Keratinocyte (primary cell): ENCODE data around the gene UBXN7. TPM values are rescaled to one million over a fixed set of nuclear protein-coding genes. Genes with fewer than 3 reads are reported as not detected.

ENCODE experiments used
- DNase-seq: peaks from one replicate; pipeline ENCODE4 v3.0.0-alpha.2; 2011; ENCODE audit warnings: low read depth, missing footprints, low spot score
- FAIRE-seq: peaks from 2 replicates; lab custom pipeline; 2011; peaks lifted over from hg19 to GRCh38; lab: Jason Lieb, UNC
- H2AFZ ChIP-seq: 2 replicates; pipeline ENCODE4 v1.6.0; 2012; ENCODE audit warnings: low read length, control low read depth, inconsistent platforms; ENCODE audit not compliant: control insufficient read depth
- H3K27ac ChIP-seq: 2 replicates; pipeline ENCODE4 v1.5.1; 2011; ENCODE audit warnings: low read length; ENCODE audit not compliant: control insufficient read depth, insufficient read depth
- H3K27me3 ChIP-seq: 3 replicates; pipeline ENCODE4 v1.6.0; 2011; ENCODE audit warnings: low read length; ENCODE audit not compliant: control insufficient read depth, insufficient read depth; ENCODE audit errors: extremely low read depth
- H3K36me3 ChIP-seq, 2 experiments: 2 replicates in 1 of 2; 3 replicates in 1 of 2; pipeline ENCODE4 v1.5.1; 2011; ENCODE audit warnings: low read length in 2 of 2, mild to moderate bottlenecking in 1 of 2; ENCODE audit not compliant: control insufficient read depth in 2 of 2, insufficient read depth in 2 of 2; ENCODE audit errors: extremely low read depth in 1 of 2
- H3K4me1 ChIP-seq: 3 replicates; pipeline ENCODE4 v1.5.1; 2011; ENCODE audit warnings: low read length; ENCODE audit not compliant: control insufficient read depth, insufficient read depth; ENCODE audit errors: extremely low read depth
- H3K4me2 ChIP-seq: 3 replicates; pipeline ENCODE4 v1.6.0; 2011; ENCODE audit warnings: low read depth, low read length; ENCODE audit not compliant: control insufficient read depth, insufficient read depth; ENCODE audit errors: extremely low read depth
- H3K4me3 ChIP-seq, 3 experiments: fragments of 200-600 bp in 1 of 3; sonication (generic) in 1 of 3; 2 replicates in 2 of 3; 3 replicates in 1 of 3; pipeline ENCODE4 v1.5.1; 2011 to 2016; ENCODE audit warnings: low read length in 3 of 3, mild to moderate bottlenecking in 3 of 3, control low read depth in 2 of 3, inconsistent platforms in 1 of 3, low read depth in 1 of 3, mixed read lengths in 1 of 3, mixed run types in 1 of 3, moderate library complexity in 1 of 3; ENCODE audit not compliant: control insufficient read depth in 2 of 3, insufficient read depth in 2 of 3; ENCODE audit errors: extremely low read depth in 1 of 3
- H3K79me2 ChIP-seq: 2 replicates; pipeline ENCODE4 v1.6.0; 2012; ENCODE audit warnings: low read length; ENCODE audit not compliant: control insufficient read depth, insufficient read depth
- H3K9ac ChIP-seq: 3 replicates; pipeline ENCODE4 v1.6.0; 2011; ENCODE audit warnings: low read length; ENCODE audit not compliant: control insufficient read depth, insufficient read depth; ENCODE audit errors: extremely low read depth
- H3K9me1 ChIP-seq: 3 replicates; pipeline ENCODE4 v1.6.0; 2011; ENCODE audit warnings: low read length; ENCODE audit not compliant: control insufficient read depth, insufficient read depth; ENCODE audit errors: extremely low read depth
- H3K9me3 ChIP-seq: 2 replicates; pipeline ENCODE4 v1.5.1; 2012; ENCODE audit warnings: low read depth, low read length; ENCODE audit not compliant: control insufficient read depth
- H4K20me1 ChIP-seq: 3 replicates; pipeline ENCODE4 v1.6.0; 2011; ENCODE audit warnings: low read length; ENCODE audit not compliant: control insufficient read depth, insufficient read depth; ENCODE audit errors: extremely low read depth
- EZH2 ChIP-seq: IDR thresholded peaks from one replicate; pipeline ENCODE4 v1.6.1; 2012; ENCODE audit warnings: inconsistent platforms, mild to moderate bottlenecking, low read length, moderate library complexity
- dilution Hi-C: fragments of 300-500 bp; cut with MboI; formaldehyde crosslinking; loops from one replicate; pipeline ENCODE4 v1.7.0; 2020; ENCODE audit warnings: low sequenced_read_pairs; ENCODE audit not compliant: extremely low pct_ligation_motif_present
- polyA plus RNA-seq, 5 experiments: library from polyadenylated mRNA; depleted of rRNA in 3 of 5; stranded (reverse) in 3 of 5; stranded (forward) in 1 of 5; unstranded in 1 of 5; fragments of >200 nt; gene quantifications; 1 replicate in 1 of 5; 2 replicates in 3 of 5; 3 replicates in 1 of 5; pipeline versions ENCODE4 v1.2.1 to v1.2.3, GENCODE V29; 2011 to 2012; ENCODE audit warnings: missing spikeins in 2 of 5, low read depth in 1 of 5, low replicate concordance in 1 of 5
- TF ChIP-seq, protein P1 (sequence below), 3 experiments: IDR thresholded peaks in 1 of 3; conservative IDR thresholded peaks in 1 of 3; optimal IDR thresholded peaks in 1 of 3; 2 replicates in 2 of 3; 3 replicates in 1 of 3; pipeline versions ENCODE3 to v1.5.1; 2011; ENCODE audit warnings: low read length in 3 of 3, mild to moderate bottlenecking in 3 of 3, moderate library complexity in 2 of 3, control low read depth in 1 of 3, inconsistent platforms in 1 of 3; ENCODE audit not compliant: insufficient read depth in 2 of 3; ENCODE audit errors: extremely low read depth in 1 of 3

The UBXN7 gene
- polyA plus RNA-seq, 1 donor (not counting 4 experiments of a cell fraction or from before 2014, with no cell fraction given), result 19.7 TPM

DNA sequence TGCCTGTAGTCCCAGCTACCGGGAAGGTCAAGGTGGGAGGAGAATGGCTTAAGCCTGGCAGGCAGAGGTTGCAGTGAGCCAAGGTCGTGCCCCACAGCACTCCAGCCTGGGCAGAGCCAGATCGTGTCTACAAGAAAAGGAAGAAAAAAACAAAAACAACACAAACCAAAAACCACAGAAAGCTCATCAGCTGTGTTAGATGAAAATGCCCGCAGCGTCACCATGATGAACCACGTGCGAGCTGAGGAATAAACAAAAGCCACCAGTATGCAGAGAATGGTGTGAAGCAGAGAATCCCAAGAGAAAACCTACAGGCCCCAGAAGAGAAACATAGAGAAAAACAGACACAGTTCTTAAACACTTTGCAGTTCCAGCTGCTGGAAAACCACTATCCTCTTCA lies 74.3 kb downstream of the UBXN7 start:
- no peaks in the 10 kb centered on the region for H3K9me3 ChIP-seq
- no peak for FAIRE-seq

DNA sequence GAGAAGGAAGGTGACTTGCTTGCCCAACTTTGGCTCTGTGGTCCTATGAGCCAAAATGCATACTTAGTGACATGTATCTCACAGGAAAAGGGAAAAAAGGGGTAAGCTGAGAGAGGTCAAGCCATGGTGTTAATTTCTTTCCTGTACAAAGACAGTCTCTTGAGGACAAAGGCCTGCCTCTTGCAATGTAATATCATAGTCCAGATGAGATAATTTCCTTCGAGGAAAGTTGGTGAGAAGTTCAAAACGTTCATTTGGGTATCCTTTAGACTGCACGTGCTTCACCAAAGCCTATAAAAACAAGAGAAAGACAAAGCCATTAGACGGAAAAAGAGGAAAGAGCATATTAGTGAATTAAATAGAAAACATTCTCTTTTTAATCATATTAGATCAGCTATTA lies 75.7 kb downstream of the UBXN7 start:
- Histone ChIP-seq H3K9ac (no peak overlapping the region), H3K4me1 (no peaks in the 10 kb centered on the region), H3K36me3 (peaks cover 12 to 25% of the 10 kb centered on the region in 2 experiments), H3K9me1 (no peaks in the 10 kb centered on the region), H3K27ac (no peak overlapping the region), H3K4me2 (no peak overlapping the region), H3K4me3 (no peak overlapping the region), H4K20me1 (no peaks in the 10 kb centered on the region), H3K9me3 (no peaks in the 10 kb centered on the region), H2AFZ (no peak overlapping the region), H3K27me3 (no peaks in the 10 kb centered on the region), H3K79me2 (no peaks in the 10 kb centered on the region)
- DNase-seq, result no peak
- FAIRE-seq, result no peak
- dilution Hi-C loops, result no loop called here
- no peak for TF ChIP-seq EZH2
- TF ChIP-seq, protein P1, sequence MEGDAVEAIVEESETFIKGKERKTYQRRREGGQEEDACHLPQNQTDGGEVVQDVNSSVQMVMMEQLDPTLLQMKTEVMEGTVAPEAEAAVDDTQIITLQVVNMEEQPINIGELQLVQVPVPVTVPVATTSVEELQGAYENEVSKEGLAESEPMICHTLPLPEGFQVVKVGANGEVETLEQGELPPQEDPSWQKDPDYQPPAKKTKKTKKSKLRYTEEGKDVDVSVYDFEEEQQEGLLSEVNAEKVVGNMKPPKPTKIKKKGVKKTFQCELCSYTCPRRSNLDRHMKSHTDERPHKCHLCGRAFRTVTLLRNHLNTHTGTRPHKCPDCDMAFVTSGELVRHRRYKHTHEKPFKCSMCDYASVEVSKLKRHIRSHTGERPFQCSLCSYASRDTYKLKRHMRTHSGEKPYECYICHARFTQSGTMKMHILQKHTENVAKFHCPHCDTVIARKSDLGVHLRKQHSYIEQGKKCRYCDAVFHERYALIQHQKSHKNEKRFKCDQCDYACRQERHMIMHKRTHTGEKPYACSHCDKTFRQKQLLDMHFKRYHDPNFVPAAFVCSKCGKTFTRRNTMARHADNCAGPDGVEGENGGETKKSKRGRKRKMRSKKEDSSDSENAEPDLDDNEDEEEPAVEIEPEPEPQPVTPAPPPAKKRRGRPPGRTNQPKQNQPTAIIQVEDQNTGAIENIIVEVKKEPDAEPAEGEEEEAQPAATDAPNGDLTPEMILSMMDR (optimal IDR thresholded peaks at IDR 0.05 in 1 of 3, IDR thresholded peaks at IDR 0.05 in 1 of 3, conservative IDR thresholded peaks at IDR 0.05 in 1 of 3; ENCODE audit: extremely low read depth in 1 of 3, insufficient read depth in 2 of 3, low read length in 3 of 3), result no peak

More for the DNA sequence above, 74.3 kb downstream of the UBXN7 start:
- no peak overlapping the region for H3K4me2 ChIP-seq
- no peak overlapping the region for H3K27ac ChIP-seq
- H3K27me3 ChIP-seq, result no peaks in the 10 kb centered on the region
- no peak overlapping the region for H2AFZ ChIP-seq
- no peaks in the 10 kb centered on the region for H3K9me1 ChIP-seq
- dilution Hi-C loops, result no loop called here
- no peaks in the 10 kb centered on the region for H3K79me2 ChIP-seq
- H3K4me3 ChIP-seq, result no peak overlapping the region
- no peak for TF ChIP-seq EZH2
- TF ChIP-seq, protein P1 (optimal IDR thresholded peaks at IDR 0.05 in 1 of 3, IDR thresholded peaks at IDR 0.05 in 1 of 3, conservative IDR thresholded peaks at IDR 0.05 in 1 of 3; ENCODE audit: extremely low read depth in 1 of 3, insufficient read depth in 2 of 3, low read length in 3 of 3), result no peak
- H3K9ac ChIP-seq, result no peak overlapping the region
- peaks cover 18 to 28% of the 10 kb centered on the region in 2 experiments for H3K36me3 ChIP-seq
- no peaks in the 10 kb centered on the region for H3K4me1 ChIP-seq
- H4K20me1 ChIP-seq, result no peaks in the 10 kb centered on the region
- DNase-seq, result no peak
